Neural cell (in vitro differentiated cells): Measurements from ENCODE around the gene SLC6A8. TPM values are rescaled to one million over a fixed set of nuclear protein-coding genes. Genes with fewer than 3 reads are reported as not detected.
"Not testable (repeated sequence)": the region's sequence is repeated elsewhere in the genome, so short reads cannot be mapped to it uniquely, and the experiment has no call there.

Experiments
- H2AFZ ChIP-seq: fragments of 200-600, 300-800 bp; sonication (generic), shearing (Covaris generic); 2 replicates; pipeline ENCODE4 v1.6.0; 2014; ENCODE audit warnings: low read depth, mild to moderate bottlenecking, antibody characterized with exemption, low read length, moderate library complexity
- H3F3A ChIP-seq: fragments of 200-600 bp; shearing (Covaris generic); 2 replicates; pipeline ENCODE4 v1.6.1; 2016; ENCODE audit warnings: mild to moderate bottlenecking, moderate library complexity, mixed read lengths, antibody characterized with exemption, low read length; ENCODE audit not compliant: insufficient read depth, poor library complexity, severe bottlenecking
- H3K27ac ChIP-seq: fragments of 200-600, 300-800 bp; sonication (generic), shearing (Covaris generic); 2 replicates; pipeline ENCODE4 v1.5.1; 2014; ENCODE audit warnings: mild to moderate bottlenecking, low read length, moderate library complexity
- H3K27me3 ChIP-seq: fragments of 300-800, 200-600 bp; sonication (generic), shearing (Covaris generic); 2 replicates; pipeline ENCODE4 v1.6.0; 2014; ENCODE audit warnings: mild to moderate bottlenecking, low read depth, low read length, moderate library complexity; ENCODE audit not compliant: insufficient read depth
- H3K36me3 ChIP-seq: fragments of 300-800, 200-600 bp; sonication (generic), shearing (Covaris generic); 2 replicates; pipeline ENCODE4 v1.5.1; 2014; ENCODE audit warnings: mild to moderate bottlenecking, antibody characterized with exemption, low read length, moderate library complexity; ENCODE audit not compliant: insufficient read depth
- H3K4me2 ChIP-seq: fragments of 300-800, 200-600 bp; sonication (generic), shearing (Covaris generic); 2 replicates; pipeline ENCODE4 v1.6.0; 2014; ENCODE audit warnings: mild to moderate bottlenecking, low read length
- H3K4me3 ChIP-seq: fragments of 300-800, 200-600 bp; sonication (generic), shearing (Covaris generic); 2 replicates; pipeline ENCODE4 v1.5.1; 2014; ENCODE audit warnings: mild to moderate bottlenecking, low read length, moderate library complexity
- H3K79me2 ChIP-seq: fragments of 200-600 bp; shearing (Covaris generic); replicated peaks from 2 replicates; pipeline ENCODE4 v1.6.0; 2014; ENCODE audit warnings: mild to moderate bottlenecking, low read length, moderate library complexity; ENCODE audit not compliant: insufficient read depth
- H3K9ac ChIP-seq: fragments of 300-800, 200-600 bp; sonication (generic), shearing (Covaris generic); 2 replicates; pipeline ENCODE4 v1.6.1; 2016; ENCODE audit warnings: mild to moderate bottlenecking, low read length, mixed read lengths
- H3K9me2 ChIP-seq: fragments of 200-600 bp; shearing (Covaris generic); 2 replicates; pipeline ENCODE4 v1.6.1; 2016; ENCODE audit warnings: mild to moderate bottlenecking, low read length, mixed read lengths; ENCODE audit not compliant: insufficient read depth
- H3K9me3 ChIP-seq: fragments of 200-600, 300-800 bp; sonication (generic), shearing (Covaris generic); 2 replicates; pipeline ENCODE4 v1.6.1; 2016; ENCODE audit warnings: mild to moderate bottlenecking, mixed run types, low read length, moderate library complexity, mixed read lengths
- H4K20me1 ChIP-seq: fragments of 200-600 bp; shearing (Covaris generic); 2 replicates; pipeline ENCODE4 v1.6.1; 2016; ENCODE audit warnings: mild to moderate bottlenecking, mixed run types; ENCODE audit not compliant: insufficient read depth
- CTCF ChIP-seq: fragments of 450-650 bp; IDR thresholded peaks from 2 replicates; pipeline ENCODE4 v1.5.1; 2014; ENCODE audit warnings: antibody characterized with exemption, mild to moderate bottlenecking, moderate library complexity; ENCODE audit not compliant: poor library complexity, severe bottlenecking
- EP300 ChIP-seq: fragments of 450-650 bp; conservative IDR thresholded peaks from 2 replicates; pipeline ENCODE4 v1.6.1; 2014; ENCODE audit warnings: antibody characterized with exemption, mild to moderate bottlenecking, moderate library complexity; ENCODE audit not compliant: poor library complexity, severe bottlenecking
- EZH2 ChIP-seq: fragments of 200-600, 300-800 bp; shearing (Covaris generic), sonication (generic); IDR thresholded peaks from 2 replicates; pipeline ENCODE4 v1.6.1; 2014; ENCODE audit warnings: antibody characterized with exemption, low read length, borderline replicate concordance, mild to moderate bottlenecking; ENCODE audit not compliant: insufficient read depth, poor library complexity, severe bottlenecking
- MXI1 ChIP-seq: fragments of 450-650 bp; conservative IDR thresholded peaks from 2 replicates; pipeline ENCODE4 v1.6.1; 2014; ENCODE audit warnings: antibody characterized with exemption, mild to moderate bottlenecking; ENCODE audit not compliant: poor library complexity, severe bottlenecking
- POLR2AphosphoS5 ChIP-seq: IDR thresholded peaks from 2 replicates; pipeline ENCODE4 v1.6.1; 2012
- RAD21 ChIP-seq: fragments of 450-650 bp; conservative IDR thresholded peaks from 2 replicates; pipeline ENCODE4 v1.6.1; 2014; ENCODE audit warnings: antibody characterized with exemption, mild to moderate bottlenecking, moderate library complexity
- REST ChIP-seq: IDR thresholded peaks from 2 replicates; pipeline ENCODE4 v1.6.1; 2012; ENCODE audit warnings: borderline replicate concordance
- SMC3 ChIP-seq: fragments of 450-650 bp; conservative IDR thresholded peaks from 2 replicates; pipeline ENCODE4 v1.6.1; 2014; ENCODE audit warnings: antibody characterized with exemption, mild to moderate bottlenecking, moderate library complexity; ENCODE audit not compliant: poor library complexity
- TAF1 ChIP-seq: IDR thresholded peaks from 2 replicates; pipeline ENCODE4 v1.6.1; 2012; ENCODE audit warnings: low read depth
- polyA plus RNA-seq: library from polyadenylated mRNA; depleted of rRNA; stranded (reverse); fragments of >200 nt; gene quantifications from 2 replicates; pipeline ENCODE4 v1.2.3, GENCODE V29; 2014

SLC6A8 gene
- polyA plus RNA-seq, 1 donor from 2014 or later: 36.4 TPM

- Histone ChIP-seq H2AFZ (no peak overlapping the region), H3K27me3 (no peaks in the 10 kb centered on the region), H3K36me3 (no peaks in the 10 kb centered on the region), H3K79me2 (no peaks in the 10 kb centered on the region), H3K9me3 (no peaks in the 10 kb centered on the region), H3K9ac (no peak overlapping the region), H3K9me2 (no peaks in the 10 kb centered on the region), H3K27ac (no peak overlapping the region), H3K4me3 (no peak overlapping the region), H3K4me2 (no peak overlapping the region), H4K20me1 (no peaks in the 10 kb centered on the region), H3F3A (no peaks in the 10 kb centered on the region)
- TF ChIP-seq POLR2AphosphoS5 (no peak), TAF1 (no peak), RAD21 (no peak), SMC3 (no peak), REST (no peak), CTCF (no peak), MXI1 (no peak), EZH2 (no peak), EP300 (no peak)
Measured at GRCh38 chrX:153681175-153681574, 6.6 kb upstream of the SLC6A8 start.

GRCh38 chrX:153683486-153683885, 4.2 kb upstream of the SLC6A8 start:
- not testable (repeated sequence) for H3K79me2 ChIP-seq, H2AFZ ChIP-seq, H3K4me3 ChIP-seq, H3K9me3 ChIP-seq, H3K36me3 ChIP-seq, H3K4me2 ChIP-seq, H4K20me1 ChIP-seq, H3K9ac ChIP-seq, H3K27ac ChIP-seq, H3K9me2 ChIP-seq, H3F3A ChIP-seq, H3K27me3 ChIP-seq
